ENCODE measurements around the gene DBNL.

The DBNL gene

DNA sequence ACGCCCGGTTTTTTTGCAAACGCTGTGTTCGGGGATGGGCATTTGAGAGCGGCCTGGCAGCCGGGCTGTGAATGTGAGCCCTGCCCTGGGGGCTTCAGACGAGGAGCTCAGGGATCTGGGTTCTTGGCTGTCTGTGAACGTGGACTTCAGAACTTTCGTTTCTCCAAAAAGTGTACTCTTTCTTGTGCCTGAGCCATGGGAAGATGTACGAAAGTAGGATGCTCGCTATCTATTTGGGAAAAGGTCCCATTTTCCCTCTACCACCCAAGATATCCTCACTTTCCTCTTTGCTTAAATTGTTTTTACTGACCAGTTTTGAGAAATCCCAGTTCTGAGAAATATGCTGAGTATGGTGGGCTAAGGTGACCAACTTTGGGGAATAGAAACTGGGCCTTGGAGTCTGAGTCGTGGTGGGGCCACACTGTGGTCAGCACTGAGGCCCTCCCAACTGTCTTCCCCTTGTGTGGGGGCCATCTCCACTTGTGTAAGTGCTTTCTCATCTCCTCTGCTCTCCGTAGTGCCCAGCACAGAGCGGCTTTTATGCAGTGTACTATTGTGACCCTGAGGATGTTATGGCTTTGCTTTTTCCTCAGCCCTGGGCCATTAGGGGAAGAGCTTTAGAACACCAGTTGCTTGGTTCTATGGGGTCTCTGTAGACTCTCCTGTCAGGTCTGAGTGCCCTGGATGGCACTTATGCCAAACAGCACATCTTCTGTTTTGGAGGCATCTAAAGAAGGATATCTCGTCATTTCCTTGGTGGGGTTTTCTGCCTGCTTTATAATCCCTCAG lies 918 bp downstream of the DBNL start:
- no peak for DNase-seq

DNA sequence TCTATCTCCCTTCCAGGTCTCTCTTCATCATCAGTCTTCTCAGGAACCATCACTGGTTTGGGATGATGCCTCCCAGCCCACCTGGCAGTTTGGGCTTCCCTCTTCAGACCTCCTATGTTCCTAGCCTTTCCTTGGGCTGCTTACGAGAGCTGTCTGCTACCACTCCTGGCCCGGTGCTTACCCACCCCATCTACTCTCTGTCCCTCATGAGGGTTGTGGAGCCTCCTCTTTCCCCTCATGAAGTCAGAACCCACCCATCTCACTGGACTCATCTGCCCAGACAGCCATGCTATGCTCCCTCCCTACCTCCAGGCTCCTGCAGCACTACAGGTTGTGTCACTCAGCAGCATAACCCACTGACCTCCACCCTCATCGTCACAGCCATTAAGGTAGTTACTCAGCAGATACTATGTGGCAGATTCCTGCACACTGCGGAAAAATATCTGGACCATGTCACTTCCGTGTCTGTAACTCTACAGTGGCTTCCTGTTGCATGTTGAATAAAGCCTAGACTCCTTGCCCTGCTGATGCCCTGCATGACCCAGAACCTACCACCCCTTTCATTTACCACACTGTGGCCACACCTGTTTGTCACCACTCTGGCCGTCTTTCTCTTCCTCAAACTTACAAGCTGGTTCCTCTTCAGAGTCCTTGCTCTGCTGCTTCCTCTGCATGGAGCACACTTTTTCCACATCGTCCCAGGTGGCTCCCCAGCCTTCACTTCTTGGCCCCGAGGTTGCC lies 2.0 kb downstream of the DBNL start:
- no peak for DNase-seq

GRCh38 chr7:44048031-44048795 lies 3.7 kb downstream of the DBNL start:
- no peak for DNase-seq

DNA sequence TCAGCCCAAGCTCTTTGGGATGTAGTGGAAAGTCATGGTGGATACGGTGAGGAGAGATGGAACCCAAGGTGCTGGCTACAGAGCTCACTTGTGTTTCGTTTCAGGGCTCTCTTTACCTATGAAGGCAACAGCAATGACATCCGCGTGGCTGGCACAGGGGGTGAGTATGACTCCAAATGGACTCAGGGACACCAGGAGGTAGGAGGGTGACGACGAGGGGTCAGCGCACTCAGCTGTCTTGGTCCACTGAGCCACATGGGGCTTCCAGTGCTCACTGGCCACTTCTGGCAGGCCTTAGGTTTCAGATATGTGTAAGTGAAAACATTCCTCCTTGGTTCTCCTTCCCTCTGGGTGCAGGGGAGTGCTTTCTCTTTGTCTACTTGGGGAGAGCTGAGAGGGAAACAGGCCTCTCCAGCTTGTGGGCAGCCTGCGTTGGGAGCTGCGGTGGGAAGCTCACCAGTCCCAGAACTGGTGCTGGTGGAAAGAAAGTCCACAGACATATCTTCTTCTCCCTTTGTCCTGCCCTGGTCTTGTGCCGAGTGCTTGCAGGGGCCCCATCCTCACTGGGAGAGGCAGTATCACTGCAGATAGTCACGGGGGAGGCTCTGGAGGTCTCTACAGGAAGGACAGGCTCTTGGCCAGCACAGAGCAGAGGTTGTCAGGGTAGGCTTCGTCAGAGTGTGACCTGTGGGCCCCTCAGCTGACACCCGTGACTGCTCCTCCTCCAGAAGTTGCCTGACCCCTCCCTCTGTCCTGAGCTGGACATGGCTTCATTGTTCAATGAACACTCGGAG lies 5.8 kb downstream of the DBNL start:
- DNase-seq, result no peak

GRCh38 chr7:44050915-44051560 lies 6.5 kb downstream of the DBNL start:
- DNase-seq, result no peak

DNA sequence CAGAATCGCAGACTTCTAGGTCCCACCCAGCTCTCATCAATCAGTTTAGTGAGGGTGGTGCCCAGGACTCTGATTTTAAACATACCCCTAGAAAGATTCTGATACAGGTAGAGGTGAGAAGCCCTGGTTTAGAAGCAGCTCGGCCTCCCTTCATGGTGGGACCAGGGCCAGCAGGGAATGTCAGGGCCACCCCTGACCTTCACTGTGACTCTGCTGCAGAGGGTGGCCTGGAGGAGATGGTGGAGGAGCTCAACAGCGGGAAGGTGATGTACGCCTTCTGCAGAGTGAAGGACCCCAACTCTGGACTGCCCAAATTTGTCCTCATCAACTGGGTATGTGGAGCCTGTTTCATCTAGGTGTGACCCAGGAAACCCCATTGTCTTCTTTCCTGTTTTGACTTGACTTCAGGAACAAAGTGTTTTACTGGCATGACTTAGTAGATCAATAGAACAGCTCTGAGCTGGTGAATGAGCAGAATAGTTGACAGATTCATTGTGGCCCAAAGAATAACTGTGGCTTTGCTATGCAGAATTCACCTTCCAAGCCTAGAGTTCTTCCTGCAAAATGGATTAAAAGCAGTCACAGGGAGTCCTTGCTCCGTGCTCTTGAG lies 7.2 kb downstream of the DBNL start:
- DNase-seq, result no peak

DNA sequence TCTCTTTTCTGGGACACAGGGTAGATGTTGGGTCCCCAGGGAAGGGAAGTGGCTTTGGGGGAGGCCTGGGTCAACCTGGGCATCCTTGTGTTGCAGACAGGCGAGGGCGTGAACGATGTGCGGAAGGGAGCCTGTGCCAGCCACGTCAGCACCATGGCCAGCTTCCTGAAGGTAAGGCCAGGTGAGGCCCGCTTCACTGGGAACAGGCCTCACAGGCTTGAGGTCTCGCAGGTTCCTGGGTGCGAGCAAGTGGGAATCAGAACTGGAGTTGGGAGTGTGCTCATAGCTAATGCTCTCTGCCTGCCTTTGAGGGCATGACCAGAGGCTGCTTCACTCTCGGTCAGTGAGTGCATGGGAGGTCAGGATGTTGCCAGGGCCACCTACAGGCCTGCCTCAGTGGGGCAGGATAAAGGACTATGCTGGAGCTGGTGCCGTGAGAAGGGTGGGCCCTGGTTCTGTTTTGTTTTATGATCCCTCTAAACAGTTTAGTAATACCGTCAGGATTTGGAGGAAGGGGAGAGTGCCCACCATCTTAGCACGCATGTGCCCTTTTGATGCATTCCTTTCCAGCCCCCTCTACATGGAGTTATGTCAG lies 8.4 kb downstream of the DBNL start:
- DNase-seq, result no peak

DNA sequence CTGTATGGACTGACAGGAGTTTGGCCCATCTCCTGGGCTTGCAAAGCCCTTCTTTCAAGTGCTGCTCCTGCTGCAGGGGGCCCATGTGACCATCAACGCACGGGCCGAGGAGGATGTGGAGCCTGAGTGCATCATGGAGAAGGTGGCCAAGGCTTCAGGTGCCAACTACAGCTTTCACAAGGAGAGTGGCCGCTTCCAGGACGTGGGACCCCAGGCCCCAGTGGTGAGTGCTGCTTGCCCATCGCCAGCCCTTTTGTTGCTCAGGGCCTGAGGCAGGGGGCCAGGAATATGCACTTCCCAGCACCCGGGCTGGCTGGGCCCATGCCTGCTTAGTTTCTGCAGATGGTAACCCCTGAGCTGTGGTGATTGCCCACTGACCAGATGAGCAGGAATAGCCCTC lies 12.2 kb downstream of the DBNL start:
- no peak for DNase-seq

GRCh38 chr7:44057181-44057848 lies 12.8 kb downstream of the DBNL start:
- no peak for DNase-seq

DNA sequence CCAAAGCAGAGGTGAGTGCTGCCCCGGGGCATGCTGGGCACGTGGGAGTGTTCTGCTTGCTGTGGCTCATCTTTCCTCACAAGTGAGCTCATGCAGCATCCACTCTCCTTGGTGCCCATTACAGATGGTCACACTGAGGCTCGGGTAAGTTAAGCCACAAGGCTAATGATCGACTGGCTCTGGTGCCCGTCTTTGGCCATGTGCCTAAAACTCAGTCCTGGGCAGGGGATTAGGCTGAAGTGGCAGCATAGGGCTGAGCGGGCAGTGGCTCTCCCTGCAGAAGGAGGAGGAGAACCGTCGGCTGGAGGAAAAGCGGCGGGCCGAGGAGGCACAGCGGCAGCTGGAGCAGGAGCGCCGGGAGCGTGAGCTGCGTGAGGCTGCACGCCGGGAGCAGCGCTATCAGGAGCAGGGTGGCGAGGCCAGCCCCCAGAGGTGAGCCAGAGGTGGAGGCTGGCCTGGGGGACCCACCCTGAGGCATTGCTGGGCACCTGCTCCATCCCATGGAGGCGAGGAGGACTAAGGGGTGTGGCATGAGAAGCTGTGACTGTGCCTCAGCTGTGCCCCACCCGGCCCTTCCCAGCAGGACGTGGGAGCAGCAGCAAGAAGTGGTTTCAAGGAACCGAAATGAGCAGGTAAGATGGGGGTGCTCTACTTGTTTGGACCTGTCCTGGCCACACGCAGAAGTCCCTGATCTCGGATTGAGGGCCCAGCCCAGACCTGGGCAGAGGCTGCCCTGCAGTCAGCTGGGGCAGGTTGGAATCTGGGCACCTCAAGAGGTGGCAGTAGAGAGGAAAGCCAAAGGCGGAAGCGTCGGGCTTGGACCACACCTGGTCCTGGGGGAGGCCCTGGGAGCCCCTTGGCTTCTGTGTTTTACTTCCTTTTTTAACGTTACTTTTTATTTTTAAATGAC lies 13.6 kb downstream of the DBNL start:
- DNase-seq, result no peak

DNA sequence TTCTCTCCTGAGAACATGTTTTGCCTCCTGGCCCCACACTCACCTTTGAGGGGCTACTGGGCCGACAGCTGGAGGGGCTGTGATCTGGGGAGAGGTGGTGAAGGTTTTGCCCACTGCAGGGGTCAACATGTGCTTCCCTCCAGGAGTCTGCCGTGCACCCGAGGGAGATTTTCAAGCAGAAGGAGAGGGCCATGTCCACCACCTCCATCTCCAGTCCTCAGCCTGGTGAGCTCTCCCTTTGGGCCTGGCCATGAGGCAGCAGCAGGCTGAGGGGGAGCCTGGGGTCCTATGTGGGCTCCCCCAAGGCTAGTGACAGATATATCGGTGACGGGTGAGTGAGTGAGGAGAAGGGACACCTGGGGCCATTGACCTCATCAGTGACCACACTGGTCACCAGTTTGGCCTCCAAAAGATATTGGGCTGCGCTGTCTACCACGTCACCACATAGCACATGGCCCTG lies 14.3 kb downstream of the DBNL start:
- DNase-seq, result no peak

- no peak for DNase-seq
Measured at GRCh38 chr7:44059219-44060090, 15.0 kb downstream of the DBNL start.

DNA sequence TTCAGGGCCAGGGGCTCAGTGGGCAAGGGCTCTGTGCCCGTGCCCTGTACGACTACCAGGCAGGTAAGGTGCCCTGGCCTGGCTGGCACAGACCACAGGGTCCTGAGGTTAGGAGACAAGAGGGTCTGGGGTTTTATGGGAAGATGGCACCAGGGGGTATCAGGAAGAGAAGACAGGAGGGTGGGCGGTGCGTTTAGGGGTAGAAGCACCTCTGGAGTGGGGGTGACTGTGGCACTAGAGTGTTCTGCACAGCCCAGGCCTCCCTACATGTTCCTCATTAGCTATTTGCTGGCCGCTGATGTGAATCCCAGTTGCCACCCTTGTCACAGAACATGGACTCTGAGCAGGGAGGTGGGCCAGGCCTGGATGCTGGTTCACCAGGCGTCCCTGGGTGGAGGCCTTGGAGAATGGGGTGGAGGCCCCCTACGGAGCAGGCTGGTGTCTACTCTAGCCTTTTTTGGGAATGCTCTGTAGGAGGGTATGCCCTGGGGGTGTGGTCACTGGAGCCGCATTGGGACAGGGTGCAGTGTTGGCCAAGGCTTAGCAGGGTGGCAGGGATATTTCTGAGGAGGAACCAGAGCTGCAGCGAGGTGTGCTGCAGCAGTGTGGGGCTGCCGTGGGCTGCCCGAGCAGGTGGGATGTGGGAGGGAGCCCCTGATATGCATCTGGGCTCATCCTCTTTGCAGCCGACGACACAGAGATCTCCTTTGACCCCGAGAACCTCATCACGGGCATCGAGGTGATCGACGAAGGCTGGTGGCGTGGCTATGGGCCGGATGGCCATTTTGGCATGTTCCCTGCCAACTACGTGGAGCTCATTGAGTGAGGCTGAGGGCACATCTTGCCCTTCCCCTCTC lies 15.8 kb downstream of the DBNL start:
- no peak for DNase-seq

GRCh38 chr7:44060948-44061644 lies 16.6 kb downstream of the DBNL start:
- DNase-seq, result no peak

- DNase-seq, result no peak
Measured at GRCh38 chr7:44061645-44062179, 17.2 kb downstream of the DBNL start.

DNA sequence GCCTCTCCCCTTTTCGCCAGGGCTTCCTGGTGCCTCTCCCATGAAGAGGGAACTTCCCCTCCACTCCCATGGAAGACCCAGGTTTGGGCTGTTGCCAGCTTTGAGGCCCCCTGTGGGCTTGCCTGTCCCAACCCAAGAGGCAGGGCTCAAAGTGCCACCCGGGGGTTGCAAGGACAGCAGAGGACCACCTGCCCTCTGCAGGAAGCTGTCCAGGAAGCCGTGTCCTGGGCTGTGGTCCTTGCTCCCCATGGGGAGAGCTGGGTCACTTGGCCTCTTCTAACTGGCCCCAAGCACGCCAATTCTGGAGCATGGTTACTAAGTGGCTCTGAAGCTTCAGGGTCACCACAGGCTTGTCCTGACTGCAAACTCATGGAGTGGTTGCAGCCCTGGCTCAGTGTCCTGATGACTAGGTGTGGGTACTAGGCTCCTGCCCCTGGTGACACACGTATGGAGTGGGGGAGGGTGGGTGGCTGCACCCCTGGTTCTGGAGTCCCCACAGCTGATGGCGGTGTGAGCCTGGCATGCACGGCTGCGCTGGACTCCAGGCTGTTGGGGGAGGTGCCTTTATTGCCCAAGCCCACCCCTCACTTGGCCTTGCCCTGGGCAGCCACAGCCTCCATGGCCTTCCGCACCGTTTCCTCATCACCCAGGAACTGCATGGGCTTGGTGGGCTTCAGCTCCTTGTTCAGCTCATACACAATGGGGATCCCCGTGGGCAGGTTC lies 17.8 kb downstream of the DBNL start:
- DNase-seq, result no peak
